SH-SY5Y (cell line): Measurements from ENCODE around the gene LAMA5.

Experiments used
- GATA2 ChIP-seq: IDR thresholded peaks from 2 replicates; pipeline ENCODE4 v1.6.1; 2011; ENCODE audit warnings: mild to moderate bottlenecking, low read depth, low read length
- GATA3 ChIP-seq: IDR thresholded peaks from 2 replicates; pipeline ENCODE4 v1.6.1; 2011; ENCODE audit warnings: low read depth, mild to moderate bottlenecking, low read length, moderate library complexity

GRCh38 chr20:62361799-62362589, 5.1 kb downstream of the LAMA5 start:
- TF ChIP-seq GATA3: no peak
- no peak for TF ChIP-seq GATA2
